SU-DHL-6 (cell line): ENCODE data around the gene HECTD1.

Experiments
- H2AFZ ChIP-seq: fragments of 200-600 bp; sonication (generic); 2 replicates; pipeline ENCODE4 v1.6.1; 2014; ENCODE audit warnings: low read depth, mild to moderate bottlenecking, moderate library complexity, mixed read lengths, antibody characterized with exemption, low read length; ENCODE audit not compliant: severe bottlenecking
- H3F3A ChIP-seq: fragments of 200-600 bp; shearing (Covaris generic); 2 replicates; pipeline ENCODE4 v1.6.0; 2016; ENCODE audit warnings: antibody characterized with exemption, mild to moderate bottlenecking; ENCODE audit not compliant: insufficient read depth
- H3K27ac ChIP-seq: fragments of 200-600 bp; sonication (generic); 2 replicates; pipeline ENCODE4 v1.5.1; 2016; ENCODE audit warnings: low read depth, mild to moderate bottlenecking, low read length, moderate library complexity, mixed read lengths
- H3K27me3 ChIP-seq: fragments of 200-600 bp; sonication (generic), shearing (Covaris generic); 2 replicates; pipeline ENCODE4 v1.6.0; 2014; ENCODE audit warnings: mild to moderate bottlenecking, low read length
- H3K36me3 ChIP-seq: fragments of 200-600 bp; sonication (generic); 2 replicates; pipeline ENCODE4 v1.6.1; 2014; ENCODE audit warnings: mild to moderate bottlenecking, low read length, mixed read lengths
- H3K4me2 ChIP-seq: fragments of 300-600, 200-600 bp; shearing (Covaris generic), sonication (generic); 2 replicates; pipeline ENCODE4 v1.6.0; 2014; ENCODE audit warnings: low read length, low read depth, mild to moderate bottlenecking; ENCODE audit not compliant: poor library complexity, severe bottlenecking
- H3K4me3 ChIP-seq: fragments of 200-600 bp; sonication (generic); 2 replicates; pipeline ENCODE4 v1.5.1; 2014; ENCODE audit warnings: antibody characterized with exemption, low read length, mild to moderate bottlenecking, mixed read lengths; ENCODE audit not compliant: insufficient read depth, poor library complexity, severe bottlenecking
- H3K79me2 ChIP-seq: fragments of 200-600 bp; sonication (generic); 2 replicates; pipeline ENCODE4 v1.6.1; 2014; ENCODE audit warnings: mild to moderate bottlenecking, low read length, moderate library complexity; ENCODE audit not compliant: insufficient read depth
- H3K9ac ChIP-seq: fragments of 200-600 bp; sonication (generic); 2 replicates; pipeline ENCODE4 v1.7.0; 2014; ENCODE audit warnings: mild to moderate bottlenecking, low read length
- H3K9me2 ChIP-seq: fragments of 200-600 bp; sonication (generic); replicated peaks from 2 replicates; pipeline ENCODE4 v1.6.1; 2014; ENCODE audit warnings: low read length; ENCODE audit not compliant: insufficient read depth
- H3K9me3 ChIP-seq: fragments of 200-600 bp; sonication (generic); 2 replicates; pipeline ENCODE4 v1.6.1; 2014; ENCODE audit warnings: low read length, mixed read lengths; ENCODE audit not compliant: insufficient read depth
- H4K20me1 ChIP-seq: fragments of 200-600 bp; sonication (generic); 2 replicates; pipeline ENCODE4 v1.6.1; 2014; ENCODE audit warnings: low read depth, mild to moderate bottlenecking, antibody characterized with exemption, low read length, moderate library complexity, mixed read lengths
- CTCF ChIP-seq: fragments of 200-600 bp; sonication (generic); IDR thresholded peaks from one replicate; pipeline ENCODE4 v1.5.1; 2017; ENCODE audit warnings: antibody characterized with exemption, mild to moderate bottlenecking, low read length, moderate library complexity; ENCODE audit not compliant: insufficient read depth, poor library complexity, severe bottlenecking
- EZH2phosphoT487 ChIP-seq: fragments of 200-600 bp; sonication (generic), shearing (Covaris generic); conservative IDR thresholded peaks from 2 replicates; pipeline ENCODE4 v1.6.1; 2018; ENCODE audit warnings: mild to moderate bottlenecking, antibody characterized with exemption, low read length, moderate library complexity, mixed read lengths

HECTD1 gene

GRCh38 chr14:31137214-31137889 lies 70.2 kb downstream of the HECTD1 start:
- Histone ChIP-seq H3K9ac (no peak overlapping the region), H3K27me3 (no peaks in the 10 kb centered on the region), H3K4me2 (no peak overlapping the region), H3F3A (peaks cover 9% of the 10 kb centered on the region; the same call in 1 of the 2 replicates), H3K27ac (no peak overlapping the region), H3K9me3 (no peaks in the 10 kb centered on the region), H3K9me2 (no peaks in the 10 kb centered on the region), H4K20me1 (no peaks in the 10 kb centered on the region), H3K4me3 (no peak overlapping the region), H3K36me3 (peaks cover 58% of the 10 kb centered on the region), H2AFZ (no peak overlapping the region), H3K79me2 (no peaks in the 10 kb centered on the region)
- no peak for TF ChIP-seq EZH2phosphoT487
- TF ChIP-seq CTCF = no peak

- Histone ChIP-seq H3K36me3 (peaks cover 53% of the 10 kb centered on the region), H3K4me2 (no peak overlapping the region), H3K9ac (no peak overlapping the region), H3K27me3 (no peaks in the 10 kb centered on the region), H3K27ac (no peak overlapping the region), H3K9me3 (no peaks in the 10 kb centered on the region), H3K79me2 (no peaks in the 10 kb centered on the region), H3K4me3 (no peak overlapping the region), H4K20me1 (no peaks in the 10 kb centered on the region), H3F3A (0 out of 2 replicates have a peak, but pooled peaks cover 8% of the 10 kb centered on the region), H2AFZ (no peak overlapping the region), H3K9me2 (no peaks in the 10 kb centered on the region)
- TF ChIP-seq EZH2phosphoT487 (no peak), CTCF (no peak)
Observed at GRCh38 chr14:31133133-31133532, 74.5 kb downstream of the HECTD1 start.

DNA sequence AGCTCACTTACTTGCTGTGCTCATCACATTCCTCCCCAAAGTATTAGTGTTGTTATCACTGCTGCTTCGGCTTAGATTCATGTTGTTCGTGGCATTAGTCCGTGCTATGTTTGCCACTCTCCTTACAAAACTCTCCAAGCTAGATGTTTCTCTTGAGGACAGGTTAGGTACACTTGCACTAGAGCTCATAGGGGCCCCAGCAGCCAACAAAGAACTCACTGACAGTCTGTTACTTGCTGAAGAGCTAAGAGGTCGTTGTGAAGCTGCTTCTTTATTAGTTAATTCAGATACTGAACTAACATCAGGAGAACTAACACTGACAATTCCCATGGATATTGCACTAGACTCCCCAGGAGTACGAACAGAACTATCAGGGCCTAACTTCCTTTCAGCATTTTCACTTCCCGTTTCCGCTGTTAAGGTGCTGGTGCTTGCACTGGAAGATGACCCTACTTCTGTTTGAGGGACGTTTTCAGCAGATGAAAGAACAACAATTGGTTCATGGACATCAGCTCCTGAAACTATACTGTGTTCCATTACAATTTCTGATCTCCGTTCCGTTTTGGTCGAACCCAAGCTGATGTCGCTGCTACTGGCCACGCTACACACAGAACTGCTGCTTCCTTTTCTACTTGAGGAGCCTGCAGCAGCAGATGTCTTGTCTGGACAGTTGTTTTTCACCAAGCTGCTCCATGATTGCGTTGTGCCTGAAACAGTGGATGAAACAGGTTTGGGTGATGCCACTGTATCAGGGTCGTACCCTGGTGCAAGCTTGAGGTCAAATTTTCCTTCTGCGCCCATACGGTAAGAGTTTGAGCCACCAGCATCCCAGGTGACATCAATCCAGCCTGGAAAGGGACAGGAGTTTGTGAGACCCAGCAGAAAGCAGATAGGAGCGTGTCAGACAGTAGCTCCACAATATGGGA lies 78.7 kb downstream of the HECTD1 start:
- TF ChIP-seq EZH2phosphoT487 = no peak
- TF ChIP-seq CTCF = no peak
- H2AFZ ChIP-seq = no peak overlapping the region
- H3K27me3 ChIP-seq = no peaks in the 10 kb centered on the region
- 0 out of 2 replicates have a peak, but pooled peaks cover 8% of the 10 kb centered on the region for H3F3A ChIP-seq
- H3K4me3 ChIP-seq = no peak overlapping the region
- no peaks in the 10 kb centered on the region for H3K79me2 ChIP-seq
- peaks cover 54% of the 10 kb centered on the region for H3K36me3 ChIP-seq
- H3K27ac ChIP-seq = no peak overlapping the region
- H3K9ac ChIP-seq = no peak overlapping the region
- H3K9me2 ChIP-seq = no peaks in the 10 kb centered on the region
- H3K9me3 ChIP-seq = no peaks in the 10 kb centered on the region
- H4K20me1 ChIP-seq = no peaks in the 10 kb centered on the region
- H3K4me2 ChIP-seq = no peak overlapping the region
